ENCODE data around the gene SH3D21. TPM values are rescaled to one million over a fixed set of nuclear protein-coding genes. Genes with fewer than 3 reads are reported as not detected.

The SH3D21 gene
- total RNA-seq, 3 donors from 2014 or later (not counting 1 experiment from before 2014, with no cell fraction given): 1.9 to 2.6 (median 2.5) TPM

DNA sequence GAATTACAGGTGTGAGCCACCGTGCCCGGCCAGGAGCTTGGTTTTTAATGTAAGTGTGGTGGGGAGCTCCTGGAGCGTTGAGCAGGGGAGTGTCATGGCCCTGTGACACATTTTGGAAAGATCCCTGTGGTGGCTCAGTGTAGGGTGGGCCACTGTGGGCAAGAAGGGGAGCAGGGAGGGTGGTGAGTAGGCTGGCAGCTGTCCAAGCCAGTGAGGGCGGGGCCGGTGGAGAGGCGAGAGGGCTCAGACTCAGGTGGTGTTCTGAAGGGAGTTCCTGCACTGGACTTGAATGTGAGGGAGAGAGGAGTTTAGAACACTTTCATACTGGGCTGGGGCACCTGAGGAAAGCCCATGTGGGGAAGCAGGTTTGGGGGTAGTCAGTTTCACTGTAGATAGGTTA, 20.3 kb downstream of the SH3D21 start:
- Mint-ChIP-seq H3K9me3 (no peaks in the 10 kb centered on the region), H3K36me3 (no peaks in the 10 kb centered on the region), H3K4me1 (peaks cover 6 to 26% of the 10 kb centered on the region in 2 donors), H3K27ac (no peak overlapping the region), H3K4me3 (no peak overlapping the region), H3K27me3 (ENCODE audit: low read depth in 2 of 2) (peaks cover 0 to 7% of the 10 kb centered on the region in 2 donors)
- no peak overlapping the region for H3K27ac ChIP-seq (ENCODE audit: low read length)
- intact Hi-C loops (cut with micrococcal nuclease): no loop called here
- no peaks in the 10 kb centered on the region for H3K9me3 ChIP-seq (ENCODE audit: control insufficient read depth, insufficient read depth, low read length)
- 50% methylated on average over 6 of the region's 6 CpGs for WGBS (ENCODE audit: insufficient coverage)
- H3K27me3 ChIP-seq (ENCODE audit: control insufficient read depth, insufficient read depth, low read length): no peaks in the 10 kb centered on the region
- DNase-seq: no peak
- ATAC-seq: no peak
- TF ChIP-seq, protein P1, sequence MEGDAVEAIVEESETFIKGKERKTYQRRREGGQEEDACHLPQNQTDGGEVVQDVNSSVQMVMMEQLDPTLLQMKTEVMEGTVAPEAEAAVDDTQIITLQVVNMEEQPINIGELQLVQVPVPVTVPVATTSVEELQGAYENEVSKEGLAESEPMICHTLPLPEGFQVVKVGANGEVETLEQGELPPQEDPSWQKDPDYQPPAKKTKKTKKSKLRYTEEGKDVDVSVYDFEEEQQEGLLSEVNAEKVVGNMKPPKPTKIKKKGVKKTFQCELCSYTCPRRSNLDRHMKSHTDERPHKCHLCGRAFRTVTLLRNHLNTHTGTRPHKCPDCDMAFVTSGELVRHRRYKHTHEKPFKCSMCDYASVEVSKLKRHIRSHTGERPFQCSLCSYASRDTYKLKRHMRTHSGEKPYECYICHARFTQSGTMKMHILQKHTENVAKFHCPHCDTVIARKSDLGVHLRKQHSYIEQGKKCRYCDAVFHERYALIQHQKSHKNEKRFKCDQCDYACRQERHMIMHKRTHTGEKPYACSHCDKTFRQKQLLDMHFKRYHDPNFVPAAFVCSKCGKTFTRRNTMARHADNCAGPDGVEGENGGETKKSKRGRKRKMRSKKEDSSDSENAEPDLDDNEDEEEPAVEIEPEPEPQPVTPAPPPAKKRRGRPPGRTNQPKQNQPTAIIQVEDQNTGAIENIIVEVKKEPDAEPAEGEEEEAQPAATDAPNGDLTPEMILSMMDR (IDR thresholded peaks at IDR 0.05): no peak
- no peaks in the 10 kb centered on the region for H3K36me3 ChIP-seq (ENCODE audit: control insufficient read depth, insufficient read depth, low read length)
- H3K4me3 ChIP-seq (ENCODE audit: low read length): no peak overlapping the region
- peaks cover 27% of the 10 kb centered on the region for H3K4me1 ChIP-seq (ENCODE audit: control insufficient read depth, insufficient read depth, low read length)

DNA sequence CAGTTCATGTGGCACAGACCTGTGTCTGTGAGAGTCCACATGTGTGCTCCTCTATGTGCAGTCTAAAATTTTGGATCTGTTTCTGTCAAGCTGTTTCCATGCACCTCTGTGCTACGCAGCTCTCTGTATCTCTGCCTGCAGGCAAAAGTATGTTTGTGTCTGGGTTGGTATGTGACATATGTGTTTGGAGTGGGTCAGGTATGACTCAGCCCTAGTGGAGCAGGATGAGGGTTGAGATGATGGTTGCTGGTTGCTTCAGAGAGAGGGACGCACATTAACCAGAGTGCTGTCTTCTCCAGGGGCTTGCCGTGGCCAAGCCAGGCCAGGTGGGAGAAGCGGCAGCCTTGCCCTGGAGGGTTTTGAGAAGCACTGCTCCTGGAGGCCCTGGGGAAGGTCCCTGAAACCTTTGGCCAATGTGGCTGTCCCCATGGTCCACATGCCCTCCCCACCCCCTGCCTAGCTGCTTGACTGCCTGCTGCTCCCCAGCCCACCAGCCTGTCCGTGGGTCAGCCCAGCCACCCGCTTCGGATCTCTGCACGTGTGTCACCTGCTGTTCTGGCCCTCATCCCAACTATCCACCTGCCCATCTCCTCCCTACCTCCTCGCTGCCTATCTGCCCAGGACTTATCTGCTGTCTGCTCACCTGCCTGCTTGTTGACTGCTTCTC, 21.4 kb downstream of the SH3D21 start:
- H3K27me3 Mint-ChIP-seq (ENCODE audit: low read depth in 2 of 2): peaks cover 0 to 7% of the 10 kb centered on the region in 2 donors
- no peak overlapping the region for H3K27ac ChIP-seq (ENCODE audit: low read length)
- ATAC-seq: no peak

DNA sequence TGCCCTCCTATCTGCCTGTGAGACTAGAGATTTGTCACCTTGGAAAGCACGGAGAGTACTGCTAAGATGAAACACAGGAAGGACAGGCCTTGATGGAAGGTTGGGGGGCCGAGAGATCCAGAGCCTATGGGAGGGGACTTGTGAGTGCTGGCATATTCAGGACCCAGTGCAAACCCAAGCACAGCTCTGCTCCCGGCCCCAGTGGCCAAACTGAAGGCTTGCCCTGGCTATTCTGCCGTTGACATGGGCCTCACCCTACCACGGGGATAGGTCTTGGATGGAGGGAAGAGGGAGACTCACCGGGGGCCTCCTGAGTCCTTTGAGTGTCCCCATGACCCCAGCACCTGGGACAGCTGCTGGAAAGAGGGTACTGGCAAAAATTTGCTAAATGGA, 21.9 kb downstream of the SH3D21 start:
- H3K9me3 Mint-ChIP-seq: no peaks in the 10 kb centered on the region
- DNase-seq (no peak), ATAC-seq (no peak)
- no peaks in the 10 kb centered on the region for H3K36me3 Mint-ChIP-seq
- TF ChIP-seq, protein P1 (IDR thresholded peaks at IDR 0.05): no peak
- Histone ChIP-seq H3K27me3 (ENCODE audit: control insufficient read depth, insufficient read depth, low read length) (no peaks in the 10 kb centered on the region), H3K4me3 (ENCODE audit: low read length) (no peak overlapping the region), H3K36me3 (ENCODE audit: control insufficient read depth, insufficient read depth, low read length) (no peaks in the 10 kb centered on the region), H3K4me1 (ENCODE audit: control insufficient read depth, insufficient read depth, low read length) (peaks cover 12% of the 10 kb centered on the region), H3K9me3 (ENCODE audit: control insufficient read depth, insufficient read depth, low read length) (no peaks in the 10 kb centered on the region), H3K27ac (ENCODE audit: low read length) (no peak overlapping the region)
- intact Hi-C loops (cut with micrococcal nuclease): no loop called here
- 81% methylated on average over 6 of the region's 6 CpGs for WGBS (ENCODE audit: insufficient coverage)
- H3K27me3 Mint-ChIP-seq (ENCODE audit: low read depth in 2 of 2): peaks cover 0 to 7% of the 10 kb centered on the region in 2 donors
- peaks cover 6 to 20% of the 10 kb centered on the region in 2 donors for H3K4me1 Mint-ChIP-seq
- H3K27ac Mint-ChIP-seq: no peak overlapping the region
- no peak overlapping the region for H3K4me3 Mint-ChIP-seq

More for the DNA sequence above, 21.4 kb downstream of the SH3D21 start:
- no peak for DNase-seq
- intact Hi-C loops (cut with micrococcal nuclease): no loop called here
- H3K9me3 ChIP-seq (ENCODE audit: control insufficient read depth, insufficient read depth, low read length): no peaks in the 10 kb centered on the region
- WGBS (ENCODE audit: insufficient coverage): 86% methylated on average over 9 of the region's 9 CpGs
- Mint-ChIP-seq H3K36me3 (no peaks in the 10 kb centered on the region), H3K9me3 (no peaks in the 10 kb centered on the region), H3K27ac (no peak overlapping the region), H3K4me1 (peaks cover 6 to 20% of the 10 kb centered on the region in 2 donors), H3K4me3 (no peak overlapping the region)
- H3K36me3 ChIP-seq (ENCODE audit: control insufficient read depth, insufficient read depth, low read length): no peaks in the 10 kb centered on the region
- H3K4me3 ChIP-seq (ENCODE audit: low read length): no peak overlapping the region
- TF ChIP-seq, protein P1 (IDR thresholded peaks at IDR 0.05): no peak
- H3K27me3 ChIP-seq (ENCODE audit: control insufficient read depth, insufficient read depth, low read length): no peaks in the 10 kb centered on the region
- H3K4me1 ChIP-seq (ENCODE audit: control insufficient read depth, insufficient read depth, low read length): peaks cover 17% of the 10 kb centered on the region

DNA sequence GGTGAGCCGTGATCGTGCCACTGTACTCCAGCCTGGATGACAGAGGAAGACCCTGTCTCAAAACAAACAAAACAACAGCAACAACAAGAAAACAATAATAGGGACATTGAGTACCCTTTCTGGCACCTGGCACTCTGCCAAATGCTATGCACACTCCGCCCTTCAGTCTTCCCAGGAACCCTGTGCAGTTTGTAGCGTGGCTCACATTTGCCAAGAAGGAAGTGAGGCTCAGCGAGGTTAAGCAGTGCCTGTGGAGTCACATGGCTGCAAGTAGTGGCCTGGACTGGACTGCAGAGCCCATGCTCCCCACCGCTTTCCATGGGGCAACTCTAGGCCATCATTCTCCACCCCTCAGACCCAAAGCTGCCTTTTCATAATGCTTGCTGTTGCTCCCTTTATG, 22.5 kb downstream of the SH3D21 start:
- Histone ChIP-seq H3K36me3 (ENCODE audit: control insufficient read depth, insufficient read depth, low read length) (no peaks in the 10 kb centered on the region), H3K9me3 (ENCODE audit: control insufficient read depth, insufficient read depth, low read length) (no peaks in the 10 kb centered on the region), H3K4me3 (ENCODE audit: low read length) (no peak overlapping the region), H3K27ac (ENCODE audit: low read length) (no peak overlapping the region), H3K27me3 (ENCODE audit: control insufficient read depth, insufficient read depth, low read length) (no peaks in the 10 kb centered on the region), H3K4me1 (ENCODE audit: control insufficient read depth, insufficient read depth, low read length) (peaks cover 10% of the 10 kb centered on the region)
- intact Hi-C loops (cut with micrococcal nuclease): no loop called here
- H3K4me3 Mint-ChIP-seq: no peak overlapping the region
- H3K27me3 Mint-ChIP-seq (ENCODE audit: low read depth in 2 of 2): peaks cover 0 to 7% of the 10 kb centered on the region in 2 donors
- 82% methylated on average over 6 of the region's 6 CpGs for WGBS (ENCODE audit: insufficient coverage)
- H3K9me3 Mint-ChIP-seq: no peaks in the 10 kb centered on the region
- H3K36me3 Mint-ChIP-seq: no peaks in the 10 kb centered on the region
- H3K27ac Mint-ChIP-seq: no peak overlapping the region
- ATAC-seq: no peak
- TF ChIP-seq, protein P1 (IDR thresholded peaks at IDR 0.05): no peak
- peaks cover 6 to 19% of the 10 kb centered on the region in 2 donors for H3K4me1 Mint-ChIP-seq
- DNase-seq: no peak

Measured in natural killer cell (primary cell).